ENCODE measurements around the gene ZC3H4. TPM values are rescaled to one million over a fixed set of nuclear protein-coding genes. Genes with fewer than 3 reads are reported as not detected.
"Not testable (repeated sequence)": the region's sequence is repeated elsewhere in the genome, so short reads cannot be mapped to it uniquely, and the experiment has no call there.

ZC3H4 gene
- total RNA-seq, 1 experiment from 2014 or later = 73.0 TPM

GRCh38 chr19:47141695-47142094 lies 28.1 kb upstream of the ZC3H4 start:
- H3K4me1 Mint-ChIP-seq (ENCODE audit: low read depth, unreplicated experiment) = peaks cover 29% of the 10 kb centered on the region
- intact Hi-C loops (cut with micrococcal nuclease; ENCODE audit: unreplicated experiment) = no loop called here
- no peaks in the 10 kb centered on the region for H3K27me3 Mint-ChIP-seq (ENCODE audit: unreplicated experiment)
- BruUV-seq (replicated peaks) = no TSS peak
- CTCF ChIA-PET = interaction anchor here (1.0 kb wide), 1 partner anchor 9 kb away, joined by 3 read pairs; no protein-coding TSS in a partner anchor
- no peaks in the 10 kb centered on the region for H3K9me3 Mint-ChIP-seq (ENCODE audit: low read depth, unreplicated experiment)
- H3K4me3 Mint-ChIP-seq (ENCODE audit: low read depth, unreplicated experiment) = no peak overlapping the region
- no peak for DNase-seq
- TF ChIP-seq, protein P1, sequence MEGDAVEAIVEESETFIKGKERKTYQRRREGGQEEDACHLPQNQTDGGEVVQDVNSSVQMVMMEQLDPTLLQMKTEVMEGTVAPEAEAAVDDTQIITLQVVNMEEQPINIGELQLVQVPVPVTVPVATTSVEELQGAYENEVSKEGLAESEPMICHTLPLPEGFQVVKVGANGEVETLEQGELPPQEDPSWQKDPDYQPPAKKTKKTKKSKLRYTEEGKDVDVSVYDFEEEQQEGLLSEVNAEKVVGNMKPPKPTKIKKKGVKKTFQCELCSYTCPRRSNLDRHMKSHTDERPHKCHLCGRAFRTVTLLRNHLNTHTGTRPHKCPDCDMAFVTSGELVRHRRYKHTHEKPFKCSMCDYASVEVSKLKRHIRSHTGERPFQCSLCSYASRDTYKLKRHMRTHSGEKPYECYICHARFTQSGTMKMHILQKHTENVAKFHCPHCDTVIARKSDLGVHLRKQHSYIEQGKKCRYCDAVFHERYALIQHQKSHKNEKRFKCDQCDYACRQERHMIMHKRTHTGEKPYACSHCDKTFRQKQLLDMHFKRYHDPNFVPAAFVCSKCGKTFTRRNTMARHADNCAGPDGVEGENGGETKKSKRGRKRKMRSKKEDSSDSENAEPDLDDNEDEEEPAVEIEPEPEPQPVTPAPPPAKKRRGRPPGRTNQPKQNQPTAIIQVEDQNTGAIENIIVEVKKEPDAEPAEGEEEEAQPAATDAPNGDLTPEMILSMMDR (IDR thresholded peaks at IDR 0.05; ENCODE audit: unreplicated experiment) = no peak
- H3K27ac Mint-ChIP-seq (ENCODE audit: unreplicated experiment) = no peak overlapping the region
- H3K36me3 Mint-ChIP-seq (ENCODE audit: insufficient read depth, unreplicated experiment) = peaks cover 59% of the 10 kb centered on the region

- Mint-ChIP-seq H3K4me1 (ENCODE audit: low read depth, unreplicated experiment) (peaks cover 29% of the 10 kb centered on the region), H3K36me3 (ENCODE audit: insufficient read depth, unreplicated experiment) (peaks cover 59% of the 10 kb centered on the region)
- H3K4me3 Mint-ChIP-seq (ENCODE audit: low read depth, unreplicated experiment); H3K27ac Mint-ChIP-seq (ENCODE audit: unreplicated experiment); DNase-seq; H3K27me3 Mint-ChIP-seq (ENCODE audit: unreplicated experiment); BruUV-seq (replicated peaks); intact Hi-C loops (cut with micrococcal nuclease; ENCODE audit: unreplicated experiment); H3K9me3 Mint-ChIP-seq (ENCODE audit: low read depth, unreplicated experiment): not testable (repeated sequence)
- CTCF ChIA-PET = interaction anchor here (1.0 kb wide), 1 partner anchor 8 kb away, joined by 3 read pairs; no protein-coding TSS in a partner anchor
Observed at GRCh38 chr19:47141252-47141651, 27.7 kb upstream of the ZC3H4 start.

GRCh38 chr19:47135156-47135555 lies 21.6 kb upstream of the ZC3H4 start:
- CTCF ChIA-PET = interaction anchor here (0.8 kb wide), 1 partner anchor 71 kb away, joined by 4 read pairs; no protein-coding TSS in a partner anchor
- no peak overlapping the region for H3K27ac Mint-ChIP-seq (ENCODE audit: unreplicated experiment)
- H3K36me3 Mint-ChIP-seq (ENCODE audit: insufficient read depth, unreplicated experiment) = peaks cover 81% of the 10 kb centered on the region
- H3K27me3 Mint-ChIP-seq (ENCODE audit: unreplicated experiment) = no peaks in the 10 kb centered on the region
- no peak for DNase-seq
- no TSS peak for BruUV-seq (replicated peaks)
- H3K4me1 Mint-ChIP-seq (ENCODE audit: low read depth, unreplicated experiment) = peaks cover 47% of the 10 kb centered on the region
- TF ChIP-seq, protein P1 (IDR thresholded peaks at IDR 0.05; ENCODE audit: unreplicated experiment) = no peak
- intact Hi-C loops (cut with micrococcal nuclease; ENCODE audit: unreplicated experiment) = no loop called here
- H3K4me3 Mint-ChIP-seq (ENCODE audit: low read depth, unreplicated experiment) = peak overlapping the region; percentile 95
- H3K9me3 Mint-ChIP-seq (ENCODE audit: low read depth, unreplicated experiment) = peaks cover 3% of the 10 kb centered on the region

DNA sequence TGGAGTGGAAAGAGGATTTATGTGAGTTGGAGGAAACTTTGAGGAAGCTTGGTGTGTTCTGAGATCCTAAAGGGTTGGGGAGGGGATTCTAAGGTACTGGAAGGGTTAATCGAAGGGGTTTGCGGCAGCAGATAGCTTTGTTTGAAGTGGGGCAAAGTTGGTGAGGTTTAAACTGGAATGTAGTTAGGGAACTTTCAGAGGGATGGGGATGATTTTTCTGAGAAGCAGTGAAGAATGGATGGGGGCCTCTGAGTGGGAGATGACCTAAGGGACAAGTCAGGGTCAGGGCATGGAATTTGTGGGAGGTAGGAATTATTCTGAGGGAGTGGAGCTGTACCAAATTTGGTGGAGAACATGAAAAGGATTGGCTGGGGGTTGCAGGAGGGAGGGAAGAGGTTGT lies 21.0 kb upstream of the ZC3H4 start:
- no peak for DNase-seq
- H3K4me1 Mint-ChIP-seq (ENCODE audit: low read depth, unreplicated experiment) = peaks cover 47% of the 10 kb centered on the region
- CTCF ChIA-PET = no interaction called here
- no peaks in the 10 kb centered on the region for H3K27me3 Mint-ChIP-seq (ENCODE audit: unreplicated experiment)
- H3K9me3 Mint-ChIP-seq (ENCODE audit: low read depth, unreplicated experiment) = peaks cover 3% of the 10 kb centered on the region
- H3K27ac Mint-ChIP-seq (ENCODE audit: unreplicated experiment) = peak overlapping the region; percentile 21
- intact Hi-C loops (cut with micrococcal nuclease; ENCODE audit: unreplicated experiment) = no loop called here
- H3K4me3 Mint-ChIP-seq (ENCODE audit: low read depth, unreplicated experiment) = peak overlapping the region; percentile 95
- TF ChIP-seq, protein P1 (IDR thresholded peaks at IDR 0.05; ENCODE audit: unreplicated experiment) = no peak
- peaks cover 75% of the 10 kb centered on the region for H3K36me3 Mint-ChIP-seq (ENCODE audit: insufficient read depth, unreplicated experiment)
- no TSS peak for BruUV-seq (replicated peaks)

- Mint-ChIP-seq H3K27ac (ENCODE audit: unreplicated experiment) (peak overlapping the region; percentile 85), H3K27me3 (ENCODE audit: unreplicated experiment) (no peaks in the 10 kb centered on the region), H3K9me3 (ENCODE audit: low read depth, unreplicated experiment) (peaks cover 3% of the 10 kb centered on the region), H3K4me1 (ENCODE audit: low read depth, unreplicated experiment) (peaks cover 47% of the 10 kb centered on the region), H3K36me3 (ENCODE audit: insufficient read depth, unreplicated experiment) (peaks cover 61% of the 10 kb centered on the region), H3K4me3 (ENCODE audit: low read depth, unreplicated experiment) (peak overlapping the region; percentile 95)
- CTCF ChIA-PET = interaction anchor here (0.6 to 2.5 kb wide), 6 partner anchors 9 to 415 kb away, joined by 3 to 21 read pairs (median 3); no protein-coding TSS in a partner anchor
- TF ChIP-seq, protein P1 (IDR thresholded peaks at IDR 0.05; ENCODE audit: unreplicated experiment) = no peak
- no peak for DNase-seq
- BruUV-seq (replicated peaks) = TSS peak; percentile 26
- intact Hi-C loops (cut with micrococcal nuclease; ENCODE audit: unreplicated experiment) = no loop called here
Observed at GRCh38 chr19:47133021-47133471, 19.5 kb upstream of the ZC3H4 start.
